K562 (cell line): ENCODE results near the gene TENT4A. TPM values are rescaled to one million over a fixed set of nuclear protein-coding genes. Genes with fewer than 3 reads are reported as not detected.

ENCODE experiments used
- ATAC-seq: fragments of 200-7000 bp; cut with Tn5 transposase; 3 replicates; pipeline ENCODE4 v1.9.1; 2020; ENCODE audit warnings: moderate library complexity
- BruUV-seq: library from RNA; stranded (reverse); fragments of 400-500 nt; replicated peaks from 2 replicates; lab custom pipeline; 2021; lab: Mats Ljungman, UMichigan
- CTCF ChIA-PET: fragments of 300-600 bp; formaldehyde crosslinking; extraction: SDS; loops from one replicate; lab custom pipeline; 2021; ENCODE audit warnings: low intra/inter-chr PET ratio; lab: Yijun Ruan, JAX
- POLR2A ChIA-PET: fragments of 300-600, 350-650 bp; sonication (Branson Sonifier 250); formaldehyde crosslinking; extraction: SDS; loops from one replicate; lab custom pipeline; 2021; ENCODE audit warnings: antibody characterized with exemption, inconsistent platforms; lab: Yijun Ruan, JAX
- DNase-seq, 4 experiments: peaks; one replicate each; pipeline versions ENCODE4 v3.0.0 to v3.0.0-alpha.2; 2011 to 2018; ENCODE audit warnings: low spot score in 3 of 4, mixed read lengths in 3 of 4; ENCODE audit errors: extremely low read depth in 1 of 4
- FAIRE-seq: peaks from 2 replicates; lab custom pipeline; 2011; peaks lifted over from hg19 to GRCh38; lab: Jason Lieb, UNC
- H2AFZ ChIP-seq: 2 replicates; pipeline ENCODE4 v1.6.0; 2011; ENCODE audit warnings: low read depth, low read length, control low read depth, inconsistent platforms
- H3K27ac ChIP-seq: fragments of 200-600 bp; 3 replicates; pipeline ENCODE4 v1.8.0; 2011; ENCODE audit warnings: low read depth, mild to moderate bottlenecking, control low read depth, inconsistent platforms, low read length, moderate library complexity, mixed read lengths; ENCODE audit errors: extremely low read depth
- H3K27me3 ChIP-seq, 2 experiments: fragments of 300-600 bp in 1 of 2; 2 replicates in 1 of 2; 3 replicates in 1 of 2; pipeline versions ENCODE4 v1.6.0 to v1.8.0; 2011; ENCODE audit warnings: inconsistent platforms in 2 of 2, low read length in 2 of 2, mild to moderate bottlenecking in 1 of 2, mixed read lengths in 1 of 2, moderate library complexity in 1 of 2; ENCODE audit not compliant: control insufficient read depth in 2 of 2, insufficient read depth in 2 of 2
- H3K36me3 ChIP-seq: fragments of 300-600 bp; 3 replicates; pipeline ENCODE4 v1.8.0; 2011; ENCODE audit warnings: mild to moderate bottlenecking, low read length, inconsistent platforms; ENCODE audit not compliant: control insufficient read depth, insufficient read depth
- H3K4me1 ChIP-seq, 2 experiments: fragments of 200-600 bp in 1 of 2; replicated peaks in 1 of 2; 2 replicates in 1 of 2; 3 replicates in 1 of 2; pipeline versions ENCODE4 v1.5.1 to v1.8.0; 2011; ENCODE audit warnings: inconsistent platforms in 2 of 2, low read length in 2 of 2, mild to moderate bottlenecking in 1 of 2, mixed read lengths in 1 of 2, moderate library complexity in 1 of 2; ENCODE audit not compliant: control insufficient read depth in 2 of 2, insufficient read depth in 2 of 2
- H3K4me2 ChIP-seq: 2 replicates; pipeline ENCODE4 v1.6.1; 2011; ENCODE audit warnings: low read length, control low read depth, inconsistent platforms, mixed read lengths; ENCODE audit not compliant: insufficient read depth
- H3K4me3 ChIP-seq: fragments of 200-600 bp; sonication (generic), shearing (Covaris generic); 2 replicates; pipeline ENCODE4 v1.5.1; 2016; ENCODE audit warnings: control low read depth, inconsistent platforms
- H3K79me2 ChIP-seq: fragments of 200-600 bp; 3 replicates; pipeline ENCODE4 v1.8.0; 2011; ENCODE audit warnings: low read length, inconsistent platforms; ENCODE audit not compliant: control insufficient read depth, insufficient read depth
- H3K9ac ChIP-seq, 2 experiments: 2 replicates each; pipeline versions ENCODE4 v1.6.0 to v1.6.1; 2011; ENCODE audit warnings: low read depth in 2 of 2, low read length in 2 of 2, control low read depth in 1 of 2, inconsistent platforms in 1 of 2, mild to moderate bottlenecking in 1 of 2, mixed read lengths in 1 of 2; ENCODE audit not compliant: insufficient read depth in 1 of 2
- H3K9me1 ChIP-seq: one replicate; pipeline ENCODE4 v1.6.0; 2011; ENCODE audit warnings: inconsistent platforms, mild to moderate bottlenecking, low read length, moderate library complexity; ENCODE audit not compliant: control insufficient read depth, insufficient read depth
- H3K9me3 ChIP-seq: replicated peaks from 2 replicates; pipeline ENCODE4 v1.5.1; 2011; ENCODE audit warnings: low read depth, low read length, inconsistent platforms; ENCODE audit not compliant: control insufficient read depth, insufficient read depth
- H4K20me1 ChIP-seq: replicated peaks from 2 replicates; pipeline ENCODE4 v1.6.1; 2011; ENCODE audit warnings: low read length, inconsistent platforms, mixed read lengths; ENCODE audit not compliant: control insufficient read depth, insufficient read depth
- BRD9 ChIP-seq: fragments of 450-650 bp; IDR thresholded peaks from 2 replicates; pipeline ENCODE4 v1.6.1; 2018; ENCODE audit warnings: low read depth; ENCODE audit not compliant: partially characterized antibody
- MGA ChIP-seq: fragments of 450-650 bp; IDR thresholded peaks from 2 replicates; pipeline ENCODE4 v1.6.1; 2016; ENCODE audit warnings: mild to moderate bottlenecking, moderate library complexity
- ZNF121 ChIP-seq: sonication (generic); formaldehyde crosslinking; conservative IDR thresholded peaks from 2 replicates; pipeline ENCODE4 v1.8.0; 2022; ENCODE audit warnings: missing genetic modification reagents
- WGBS: fragments of 100-300 bp; shearing (Covaris generic); methylation state at CpG from one replicate; pipeline ENCODE4 v1.1.6; 2016; ENCODE audit warnings: low coverage, mixed read lengths; ENCODE audit not compliant: insufficient coverage; ENCODE audit errors: missing lambda C conversion rate; 5-methylcytosine and 5-hydroxymethylcytosine counted together
- in situ Hi-C: fragments of 300-500 bp; cut with MboI; formaldehyde crosslinking; loops from 4 replicates; pipeline ENCODE4 v1.15.0; 2018; ENCODE audit warnings: inconsistent platforms, mixed read lengths
- intact Hi-C: fragments of 100-400 bp; cut with micrococcal nuclease; formaldehyde crosslinking; loops from 2 replicates; pipeline ENCODE4 v1.14.2; 2022
- polyA plus RNA-seq, 8 experiments: library from polyadenylated mRNA; depleted of rRNA in 4 of 8; stranded (reverse) in 5 of 8; unstranded in 3 of 8; fragments of >200 nt; fragmentation: Nextera tagmentation in 2 of 8; fragmentation: Illumina TruSeq in 1 of 8; extraction: Ambion mirVana in 2 of 8; extraction: Trizol in 1 of 8; gene quantifications; 2 replicates each; pipeline versions ENCODE4 v1.2.1 to v1.2.3, GENCODE V29; 2011 to 2014; ENCODE audit warnings: inconsistent platforms in 1 of 8, missing spikeins in 1 of 8
- total RNA-seq, 7 experiments: library from RNA; depleted of rRNA in 6 of 7; stranded (reverse); fragments of >200 nt in 6 of 7; fragmentation: Illumina TruSeq in 2 of 7; extraction: Trizol in 2 of 7; gene quantifications; 2 replicates each; pipeline versions ENCODE4 v1.2.1 to v1.2.3, GENCODE V29; 2011 to 2021; ENCODE audit warnings: low replicate concordance in 1 of 7

Gene TENT4A
- total and polyA plus RNA-seq, 9 of the 15 experiments (the other 6 are each of a cell fraction or from before 2014, with no cell fraction given): 1.3 to 27.3 (median 13.0) TPM

GRCh38 chr5:6732634-6733410 lies 19.6 kb downstream of the TENT4A start:
- intact Hi-C loops: no loop called here
- POLR2A ChIA-PET: interaction anchor here (0.6 to 1.3 kb wide), 3 partner anchors 10 to 290 kb away, joined by 3 to 6 read pairs (median 4); no protein-coding TSS in a partner anchor

More at GRCh38 chr5:6732634-6733410, 19.6 kb downstream of the TENT4A start:
- Histone ChIP-seq H3K27ac (no peak overlapping the region), H3K9ac (peak overlapping the region in 1 of 2 experiments; percentile 56; a peak in 2 of 4 replicates), H3K4me1 (peaks cover 6 to 24% of the 10 kb centered on the region in 2 experiments), H3K9me3 (no peaks in the 10 kb centered on the region), H3K36me3 (peaks cover 70% of the 10 kb centered on the region; the same call in 2 of the 3 replicates), H2AFZ (no peak overlapping the region), H3K27me3 (no peaks in the 10 kb centered on the region), H3K4me3 (no peak overlapping the region), H4K20me1 (peaks cover 49% of the 10 kb centered on the region), H3K9me1 (peaks cover 6% of the 10 kb centered on the region), H3K79me2 (peaks cover 95% of the 10 kb centered on the region), H3K4me2 (no peak overlapping the region)
- no peak for DNase-seq
- TF ChIP-seq ZNF121 (CRISPR knock-in tag): no peak
- TF ChIP-seq BRD9: no peak
- no peak for TF ChIP-seq MGA
- WGBS: 85% methylated on average over 13 of the region's 13 CpGs
- no peak for FAIRE-seq
- ATAC-seq: no peak
- in situ Hi-C loops: loop anchor here (25.0 kb wide), 1 partner anchor 1246 kb away; no protein-coding TSS in a partner anchor
- no TSS peak for BruUV-seq
- CTCF ChIA-PET: no interaction called here
